Duodenal mucosa (tissue), 2 donors: ENCODE data around the gene GALNT8.

Source experiments
- H3K27ac ChIP-seq: one replicate; pipeline ENCODE4 v1.7.0; 2013; ENCODE audit warnings: low read depth, low read length
- H3K27me3 ChIP-seq, 2 donors: one replicate each; pipeline ENCODE4 v1.7.0; 2013; ENCODE audit warnings: low read length in 2 of 2, control low read depth in 1 of 2; ENCODE audit not compliant: insufficient read depth in 2 of 2, control insufficient read depth in 1 of 2
- H3K36me3 ChIP-seq, 2 donors: one replicate each; pipeline ENCODE4 v1.7.0; 2013; ENCODE audit warnings: low read length in 2 of 2, control low read depth in 1 of 2; ENCODE audit not compliant: insufficient read depth in 2 of 2, control insufficient read depth in 1 of 2
- H3K4me1 ChIP-seq, 2 donors: one replicate each; pipeline ENCODE4 v1.7.0; 2013; ENCODE audit warnings: low read length in 2 of 2, control low read depth in 1 of 2; ENCODE audit not compliant: insufficient read depth in 2 of 2, control insufficient read depth in 1 of 2
- H3K4me3 ChIP-seq, 2 donors: one replicate each; pipeline ENCODE4 v1.7.0; 2013; ENCODE audit warnings: low read length in 2 of 2, low read depth in 1 of 2
- H3K9ac ChIP-seq, 2 donors: one replicate each; pipeline ENCODE4 v1.7.0; 2013; ENCODE audit warnings: low read length in 2 of 2, low read depth in 1 of 2
- H3K9me3 ChIP-seq, 2 donors: one replicate each; pipeline ENCODE4 v1.7.0; 2013; ENCODE audit warnings: low read length in 2 of 2, control low read depth in 1 of 2; ENCODE audit not compliant: control insufficient read depth in 1 of 2

Gene GALNT8

GRCh38 chr12:4719821-4720636 lies at the start of gene GALNT8:
TSS of gene GALNT8 (plus strand) at chr12:4720400. CDS start at chr12:4720678, 278 bp downstream.
- peak within 1 kb of the TSS; percentile 24 to 53 for H3K4me3 ChIP-seq
- H3K36me3 ChIP-seq = no peaks in the 10 kb centered on the region

GRCh38 chr12:4679711-4680110 lies 40.5 kb upstream of the GALNT8 start:
- Histone ChIP-seq H3K4me1 (no peaks in the 10 kb centered on the region), H3K4me3 (no peak overlapping the region), H3K27me3 (no peaks in the 10 kb centered on the region), H3K9ac (no peak overlapping the region), H3K27ac (no peak overlapping the region), H3K36me3 (peaks cover 0 to 45% of the 10 kb centered on the region in 2 donors), H3K9me3 (no peaks in the 10 kb centered on the region)

More at GRCh38 chr12:4719821-4720636, at the start of gene GALNT8:
- Histone ChIP-seq H3K4me1 (peaks cover 17 to 20% of the 10 kb centered on the region in 2 donors), H3K27me3 (no peaks in the 10 kb centered on the region), H3K9ac (no peak within 1 kb of the TSS), H3K27ac (no peak within 1 kb of the TSS), H3K9me3 (no peaks in the 10 kb centered on the region)

GRCh38 chr12:4681732-4682131 lies 38.5 kb upstream of the GALNT8 start:
- no peaks in the 10 kb centered on the region for H3K9me3 ChIP-seq
- no peak overlapping the region for H3K4me3 ChIP-seq
- H3K9ac ChIP-seq = no peak overlapping the region
- H3K27ac ChIP-seq = no peak overlapping the region
- no peaks in the 10 kb centered on the region for H3K27me3 ChIP-seq
- peaks cover 16 to 65% of the 10 kb centered on the region in 2 donors for H3K36me3 ChIP-seq
- no peaks in the 10 kb centered on the region for H3K4me1 ChIP-seq

GRCh38 chr12:4685317-4685716 lies 34.9 kb upstream of the GALNT8 start:
- Histone ChIP-seq H3K27ac (no peak overlapping the region), H3K4me3 (no peak overlapping the region), H3K36me3 (peaks cover 27 to 82% of the 10 kb centered on the region in 2 donors), H3K9me3 (no peaks in the 10 kb centered on the region), H3K27me3 (no peaks in the 10 kb centered on the region), H3K4me1 (no peaks in the 10 kb centered on the region), H3K9ac (no peak overlapping the region)

GRCh38 chr12:4690760-4691159 lies 29.4 kb upstream of the GALNT8 start:
- peaks cover 23 to 39% of the 10 kb centered on the region in 2 donors for H3K36me3 ChIP-seq
- H3K9me3 ChIP-seq = no peaks in the 10 kb centered on the region
- H3K27ac ChIP-seq = no peak overlapping the region
- no peaks in the 10 kb centered on the region for H3K27me3 ChIP-seq
- H3K4me3 ChIP-seq = no peak overlapping the region
- H3K9ac ChIP-seq = no peak overlapping the region
- no peaks in the 10 kb centered on the region for H3K4me1 ChIP-seq

- Histone ChIP-seq H3K4me3 (no peak overlapping the region), H3K9ac (no peak overlapping the region), H3K36me3 (no peaks in the 10 kb centered on the region), H3K4me1 (no peaks in the 10 kb centered on the region), H3K27ac (no peak overlapping the region), H3K9me3 (no peaks in the 10 kb centered on the region), H3K27me3 (no peaks in the 10 kb centered on the region)
Measured at GRCh38 chr12:4700621-4701026, 19.6 kb upstream of the GALNT8 start.

- Histone ChIP-seq H3K4me1 (no peaks in the 10 kb centered on the region), H3K27ac (no peak overlapping the region), H3K36me3 (no peaks in the 10 kb centered on the region), H3K9me3 (no peaks in the 10 kb centered on the region), H3K4me3 (no peak overlapping the region), H3K27me3 (no peaks in the 10 kb centered on the region), H3K9ac (no peak overlapping the region)
Measured at GRCh38 chr12:4701395-4702190, 18.6 kb upstream of the GALNT8 start.

- no peaks in the 10 kb centered on the region for H3K4me1 ChIP-seq
- no peaks in the 10 kb centered on the region for H3K9me3 ChIP-seq
- no peaks in the 10 kb centered on the region for H3K36me3 ChIP-seq
- no peak overlapping the region for H3K9ac ChIP-seq
- H3K27me3 ChIP-seq = no peaks in the 10 kb centered on the region
- no peak overlapping the region for H3K27ac ChIP-seq
- H3K4me3 ChIP-seq = no peak overlapping the region
Measured at GRCh38 chr12:4703676-4704075, 16.5 kb upstream of the GALNT8 start.

GRCh38 chr12:4705824-4706223 lies 14.4 kb upstream of the GALNT8 start:
- H3K9me3 ChIP-seq = no peaks in the 10 kb centered on the region
- H3K36me3 ChIP-seq = no peaks in the 10 kb centered on the region
- no peaks in the 10 kb centered on the region for H3K27me3 ChIP-seq
- H3K4me3 ChIP-seq = no peak overlapping the region
- H3K9ac ChIP-seq = no peak overlapping the region
- H3K27ac ChIP-seq = no peak overlapping the region
- H3K4me1 ChIP-seq = no peaks in the 10 kb centered on the region

- Histone ChIP-seq H3K4me3 (no peak overlapping the region), H3K27ac (no peak overlapping the region), H3K36me3 (no peaks in the 10 kb centered on the region), H3K4me1 (no peaks in the 10 kb centered on the region), H3K9ac (no peak overlapping the region), H3K27me3 (no peaks in the 10 kb centered on the region), H3K9me3 (no peaks in the 10 kb centered on the region)
Measured at GRCh38 chr12:4707306-4707705, 12.9 kb upstream of the GALNT8 start.
